ENCODE data around the gene FCN2.
A peak's percentile ranks its signal among the peaks of the same experiment; 100 is the strongest.
"Not testable (repeated sequence)": the region's sequence is repeated elsewhere in the genome, so short reads cannot be mapped to it uniquely, and the experiment has no call there.

The FCN2 gene

GRCh38 chr9:134851020-134851419 lies 29.6 kb upstream of the FCN2 start:
- Histone ChIP-seq H3K4me3 (ENCODE audit: low read depth, low read length) (no peak overlapping the region), H3K9me3 (no peaks in the 10 kb centered on the region; the same call in 1 of the 2 replicates), H3K27me3 (no peaks in the 10 kb centered on the region), H3K4me1 (no peaks in the 10 kb centered on the region), H3K36me3 (no peaks in the 10 kb centered on the region)
- peak; percentile 4 for DNase-seq
- TF ChIP-seq CTCF (IDR thresholded peaks at IDR 0.05; ENCODE audit: low read depth, low read length) = no peak

GRCh38 chr9:134852906-134853654 lies 27.5 kb upstream of the FCN2 start:
- H3K36me3 ChIP-seq = no peaks in the 10 kb centered on the region
- no peaks in the 10 kb centered on the region for H3K4me1 ChIP-seq
- TF ChIP-seq CTCF (IDR thresholded peaks at IDR 0.05; ENCODE audit: low read depth, low read length) = no peak
- H3K4me3 ChIP-seq (ENCODE audit: low read depth, low read length) = no peak overlapping the region
- H3K27me3 ChIP-seq = no peaks in the 10 kb centered on the region
- DNase-seq = peak; percentile 3
- no peaks in the 10 kb centered on the region; the same call in 1 of the 2 replicates for H3K9me3 ChIP-seq

- Histone ChIP-seq H3K9me3 (no peaks in the 10 kb centered on the region), H3K4me3 (ENCODE audit: low read depth, low read length) (no peak overlapping the region), H3K4me1 (no peaks in the 10 kb centered on the region), H3K27me3 (no peaks in the 10 kb centered on the region), H3K36me3 (no peaks in the 10 kb centered on the region)
- DNase-seq = no peak
- no peak for TF ChIP-seq CTCF (IDR thresholded peaks at IDR 0.05; ENCODE audit: low read depth, low read length)
Observed at GRCh38 chr9:134853893-134854292, 26.7 kb upstream of the FCN2 start.

- DNase-seq = no peak
- no peak overlapping the region for H3K4me3 ChIP-seq (ENCODE audit: low read depth, low read length)
- H3K4me1 ChIP-seq = no peaks in the 10 kb centered on the region
- TF ChIP-seq CTCF (IDR thresholded peaks at IDR 0.05; ENCODE audit: low read depth, low read length) = no peak
- no peaks in the 10 kb centered on the region for H3K27me3 ChIP-seq
- H3K9me3 ChIP-seq = no peaks in the 10 kb centered on the region
- H3K36me3 ChIP-seq = no peaks in the 10 kb centered on the region
Observed at GRCh38 chr9:134854541-134854981, 26.0 kb upstream of the FCN2 start.

GRCh38 chr9:134855231-134855899 lies 25.2 kb upstream of the FCN2 start:
- no peaks in the 10 kb centered on the region for H3K36me3 ChIP-seq
- DNase-seq = no peak
- no peak for TF ChIP-seq CTCF (IDR thresholded peaks at IDR 0.05; ENCODE audit: low read depth, low read length)

GRCh38 chr9:134855900-134856377 lies 24.7 kb upstream of the FCN2 start:
- DNase-seq = no peak
- TF ChIP-seq CTCF (IDR thresholded peaks at IDR 0.05; ENCODE audit: low read depth, low read length) = no peak
- Histone ChIP-seq H3K27me3 (no peaks in the 10 kb centered on the region), H3K4me1 (no peaks in the 10 kb centered on the region), H3K9me3 (no peaks in the 10 kb centered on the region; the same call in 1 of the 2 replicates), H3K36me3 (no peaks in the 10 kb centered on the region), H3K4me3 (ENCODE audit: low read depth, low read length) (no peak overlapping the region)

More at GRCh38 chr9:134855231-134855899, 25.2 kb upstream of the FCN2 start:
- H3K4me3 ChIP-seq (ENCODE audit: low read depth, low read length) = no peak overlapping the region
- H3K4me1 ChIP-seq = no peaks in the 10 kb centered on the region
- no peaks in the 10 kb centered on the region for H3K27me3 ChIP-seq
- no peaks in the 10 kb centered on the region for H3K9me3 ChIP-seq

- not testable (repeated sequence) for H3K4me1 ChIP-seq; H3K36me3 ChIP-seq; H3K9me3 ChIP-seq; DNase-seq; H3K4me3 ChIP-seq (ENCODE audit: low read depth, low read length); H3K27me3 ChIP-seq
Observed at GRCh38 chr9:134857451-134857850, 23.2 kb upstream of the FCN2 start.
